HG03103 (cell line): Measurements from ENCODE around the gene DHRS7B.

Experiments
- ATAC-seq: cut with Tn5 transposase; IDR thresholded peaks from one replicate; pipeline ENCODE4 v1.9.1; 2021; ENCODE audit warnings: low read depth; ENCODE audit not compliant: unreplicated experiment

The DHRS7B gene

DNA sequence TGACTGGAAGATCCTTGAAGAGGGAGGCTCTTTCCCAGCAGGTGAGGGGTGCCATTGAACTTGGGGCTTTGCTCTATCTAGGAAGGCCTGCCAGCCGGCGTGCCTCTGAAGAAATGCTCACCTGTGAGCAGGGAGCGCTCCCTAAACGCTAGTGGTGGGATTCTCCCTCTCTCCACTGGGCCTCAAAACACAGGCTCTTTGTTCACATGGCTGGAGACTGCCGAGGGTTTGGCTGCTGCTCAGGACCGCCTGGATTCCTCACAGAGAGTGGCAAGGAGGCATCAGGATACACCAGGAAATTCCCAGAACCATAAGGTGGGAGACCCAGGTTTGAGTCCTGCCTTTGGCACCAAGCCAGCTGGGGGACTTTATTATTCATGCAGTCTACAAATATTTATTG lies 104.8 kb downstream of the DHRS7B start:
- ATAC-seq = no peak

DNA sequence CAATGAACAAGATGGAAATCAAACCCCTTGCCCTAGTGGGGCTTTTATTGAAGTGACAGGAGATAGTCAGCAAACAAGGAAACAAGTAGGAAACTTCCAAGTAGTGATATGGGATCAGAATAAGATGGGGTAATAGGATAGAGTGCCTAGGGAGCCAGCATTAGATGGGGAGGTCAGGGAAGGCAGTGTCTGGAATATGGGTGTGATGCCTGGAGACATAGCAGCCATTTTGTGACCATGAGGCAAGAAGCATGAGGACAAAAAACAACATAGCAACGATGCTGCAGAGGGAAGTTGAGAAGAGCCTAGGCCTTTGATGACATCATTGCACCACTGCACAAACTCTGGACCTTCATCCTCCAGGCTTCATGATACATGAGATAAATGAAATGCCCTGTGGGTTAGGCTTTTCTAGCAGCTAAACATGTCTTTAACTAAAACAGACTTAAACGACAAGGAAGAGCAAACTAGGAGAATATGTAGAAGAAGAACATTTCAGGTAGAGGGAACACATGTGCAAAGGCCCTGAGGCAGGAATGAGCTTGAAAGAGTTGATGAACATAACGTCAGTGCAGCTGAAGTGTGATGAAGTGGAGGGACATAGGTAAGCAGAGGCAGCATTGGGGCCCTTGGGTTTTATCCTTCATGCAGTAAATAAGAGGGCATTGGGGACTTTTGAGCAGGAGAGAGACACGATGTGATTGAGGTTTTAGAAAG lies 105.4 kb downstream of the DHRS7B start:
- ATAC-seq = no peak

GRCh38 chr17:21233581-21234347 lies 107.0 kb downstream of the DHRS7B start:
- no peak for ATAC-seq

DNA sequence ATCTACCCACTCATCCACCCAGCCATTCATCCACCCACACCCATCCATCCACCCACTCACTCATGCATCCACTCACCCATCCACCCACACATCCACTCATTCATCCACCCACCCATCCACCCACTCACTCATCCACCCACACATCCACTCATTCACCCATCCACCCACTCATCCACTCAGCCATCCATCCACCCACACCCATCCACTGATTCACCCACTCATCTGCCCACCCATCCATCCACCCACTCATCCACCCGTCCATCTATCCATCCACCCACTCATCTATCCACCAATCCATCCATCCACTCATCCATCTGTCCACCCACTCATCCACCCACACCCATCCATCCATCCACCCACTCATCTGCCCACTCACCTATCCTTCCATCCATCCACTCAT lies 109.2 kb downstream of the DHRS7B start:
- ATAC-seq = no peak

DNA sequence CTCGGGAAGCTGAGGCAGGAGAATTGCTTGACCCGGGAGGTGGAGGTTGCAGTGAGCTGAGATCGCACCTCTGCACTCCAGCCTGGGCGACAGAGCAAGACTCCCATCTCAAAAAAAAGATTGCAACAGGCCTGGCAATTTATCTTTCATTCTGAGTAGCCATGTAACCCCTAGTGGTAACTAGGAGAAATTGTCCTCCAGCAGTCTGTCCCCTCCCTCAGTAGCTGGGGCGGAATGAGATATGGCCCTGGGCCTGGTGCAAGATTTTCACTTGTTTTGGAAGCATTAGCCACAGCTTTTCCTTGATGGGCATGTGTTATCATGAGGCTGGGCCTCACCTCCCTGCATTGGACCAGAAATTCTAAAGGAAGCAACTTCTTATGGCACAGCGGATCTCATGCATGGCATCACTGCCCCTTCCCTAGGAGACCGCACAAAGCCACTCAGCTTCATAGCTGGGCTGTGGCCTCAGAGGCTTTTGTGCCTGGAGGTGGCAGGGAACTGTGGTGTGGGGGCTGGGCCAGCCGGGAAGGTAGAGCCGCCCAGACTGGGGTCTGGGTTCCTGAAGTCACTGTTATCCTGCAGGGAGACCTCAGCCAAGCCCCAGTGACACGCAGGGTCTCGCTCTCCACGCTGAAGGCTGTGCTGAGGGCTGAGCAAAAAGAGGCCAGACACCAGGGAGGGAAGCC lies 113.1 kb downstream of the DHRS7B start:
- ATAC-seq = no peak

DNA sequence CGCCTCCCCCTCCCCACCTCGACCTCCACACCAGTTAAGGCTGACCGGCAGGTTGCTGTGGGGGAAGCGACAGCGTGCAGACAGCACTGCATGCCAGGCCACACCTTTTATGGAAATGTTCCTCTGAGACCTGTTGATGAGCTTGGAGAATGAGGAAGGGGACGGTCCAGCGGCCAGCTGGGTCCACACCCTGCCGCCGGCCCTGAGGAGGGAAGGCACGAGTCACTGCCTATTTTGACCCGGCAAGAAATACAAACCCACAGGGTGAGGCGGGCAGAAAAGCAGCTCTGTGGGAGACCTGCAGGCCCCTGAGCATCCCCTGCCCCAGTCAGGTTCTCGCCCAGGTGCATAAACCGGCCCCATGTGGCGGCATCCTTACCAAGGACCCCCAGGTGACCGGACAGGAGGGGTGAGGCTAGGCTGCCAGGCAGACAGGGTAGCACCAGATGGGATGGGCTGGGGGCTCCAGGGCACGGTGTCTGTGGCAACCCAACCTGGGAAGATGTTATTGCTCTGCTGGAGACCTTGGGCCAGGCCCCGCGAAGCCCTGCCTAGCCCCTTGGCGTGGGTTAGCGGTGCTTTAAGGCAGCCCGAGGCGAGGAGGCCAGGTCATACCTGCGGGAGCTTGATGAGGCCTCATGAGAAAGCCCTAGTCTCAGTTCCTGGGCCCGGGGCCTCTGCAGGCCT lies 113.7 kb downstream of the DHRS7B start:
- ATAC-seq = no peak
